RKO (cell line): ENCODE measurements around the gene FBL.
"Not testable (repeated sequence)": the region's sequence is repeated elsewhere in the genome, so short reads cannot be mapped to it uniquely, and the experiment has no call there.

Experiments
- DNase-seq: peaks from one replicate; pipeline ENCODE4 v3.0.0-alpha.2; 2016; ENCODE audit warnings: low spot score

Gene FBL

GRCh38 chr19:39824143-39825092, 21.8 kb downstream of the FBL start:
- DNase-seq = no peak

- no peak for DNase-seq
Observed at GRCh38 chr19:39823686-39824085, 22.5 kb downstream of the FBL start.

- no peak for DNase-seq
Observed at GRCh38 chr19:39820696-39821095, 25.5 kb downstream of the FBL start.

GRCh38 chr19:39819786-39820185, 26.4 kb downstream of the FBL start:
- DNase-seq = no peak

DNA sequence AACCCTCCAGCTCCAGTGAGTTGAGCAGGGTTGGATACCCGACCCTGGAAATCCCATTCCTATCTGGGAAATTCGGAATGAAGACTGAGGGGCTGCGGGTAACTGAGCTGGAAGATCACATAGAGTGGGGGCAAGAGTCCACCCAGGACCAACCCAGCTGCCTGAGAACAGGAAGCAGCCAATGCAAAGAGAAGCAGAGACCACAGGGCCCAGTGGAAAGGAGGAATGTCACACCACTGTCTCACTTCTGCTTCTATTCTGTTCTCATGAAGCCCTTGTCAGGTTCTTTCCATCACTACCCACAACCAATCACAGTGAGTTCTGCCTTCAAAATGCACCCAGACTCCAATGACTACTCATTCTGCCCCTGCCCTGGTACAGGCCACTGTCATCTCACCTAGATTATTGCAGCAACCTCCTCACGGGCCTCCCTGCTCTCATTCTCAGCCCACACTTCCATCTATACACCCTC, 27.5 kb downstream of the FBL start:
- no peak for DNase-seq

- DNase-seq = no peak
Observed at GRCh38 chr19:39817888-39818561, 28.2 kb downstream of the FBL start.

- no peak for DNase-seq
Observed at GRCh38 chr19:39816287-39817048, 29.7 kb downstream of the FBL start.

DNA sequence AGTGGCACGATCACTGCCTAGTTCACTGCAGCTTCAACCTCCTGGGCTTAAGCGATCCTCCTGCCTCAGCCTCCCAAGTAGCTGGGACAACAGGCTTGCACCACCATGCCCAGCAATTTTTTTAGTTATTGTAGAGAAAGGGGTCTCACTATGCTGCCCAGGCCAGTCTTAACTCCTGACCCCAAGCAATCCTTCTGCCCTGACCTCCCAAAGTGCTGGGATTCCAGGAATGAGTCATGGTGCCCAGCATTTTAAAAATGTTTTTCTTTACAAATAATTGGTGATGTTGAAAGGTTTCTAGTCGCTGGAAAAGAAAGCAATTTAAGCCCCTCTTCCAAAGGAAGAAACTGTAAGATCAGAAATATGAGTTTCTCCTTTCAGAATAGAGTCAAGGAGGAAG, 31.6 kb downstream of the FBL start:
- DNase-seq = no peak

GRCh38 chr19:39814111-39814510, 32.1 kb downstream of the FBL start:
- not testable (repeated sequence) for DNase-seq

GRCh38 chr19:39813264-39813993, 32.8 kb downstream of the FBL start:
- DNase-seq = no peak

GRCh38 chr19:39811064-39811463, 35.1 kb downstream of the FBL start:
- no peak for DNase-seq

GRCh38 chr19:39810424-39810823, 35.8 kb downstream of the FBL start:
- DNase-seq = no peak

DNA sequence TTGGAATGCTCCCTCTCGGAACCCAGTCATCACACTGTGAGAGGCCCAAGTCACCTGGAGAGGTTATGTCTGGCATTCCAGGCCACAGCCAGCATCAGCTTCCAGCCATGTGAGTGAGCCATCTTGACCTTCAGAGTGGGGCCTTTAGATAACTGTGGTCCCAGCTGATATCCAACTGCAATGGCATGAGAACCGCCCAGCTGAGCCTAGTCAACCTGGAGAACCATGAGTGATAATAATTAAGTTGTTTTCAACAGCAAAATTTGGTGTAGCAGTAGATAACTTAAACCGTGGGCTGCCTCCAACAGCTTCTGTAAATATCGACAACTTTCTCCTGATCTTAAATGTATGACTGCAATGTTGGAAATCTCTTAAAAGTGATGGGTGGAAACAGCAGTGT, 36.8 kb downstream of the FBL start:
- no peak for DNase-seq

DNA sequence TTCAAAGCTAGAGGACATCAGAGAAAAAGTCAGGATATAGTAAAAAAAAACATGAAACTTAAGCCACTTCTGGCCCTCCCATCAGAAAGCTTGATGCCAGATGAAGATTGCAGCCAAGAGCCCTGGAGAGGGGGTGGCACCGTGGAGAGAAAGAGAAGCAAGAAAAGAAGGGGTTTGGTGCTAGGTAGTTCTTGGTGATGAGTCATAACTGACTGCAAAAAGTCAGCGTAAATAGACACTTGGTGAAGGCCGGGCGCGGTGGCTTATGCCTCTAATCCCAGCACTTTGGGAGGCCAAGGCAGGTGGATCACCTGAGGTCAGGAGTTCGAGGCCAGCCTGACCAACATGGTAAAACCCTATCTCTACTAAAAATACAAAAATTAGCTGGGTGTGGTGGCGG, 37.5 kb downstream of the FBL start:
- DNase-seq = peak; percentile 7

GRCh38 chr19:39807846-39808364, 38.3 kb downstream of the FBL start:
- no peak for DNase-seq

DNA sequence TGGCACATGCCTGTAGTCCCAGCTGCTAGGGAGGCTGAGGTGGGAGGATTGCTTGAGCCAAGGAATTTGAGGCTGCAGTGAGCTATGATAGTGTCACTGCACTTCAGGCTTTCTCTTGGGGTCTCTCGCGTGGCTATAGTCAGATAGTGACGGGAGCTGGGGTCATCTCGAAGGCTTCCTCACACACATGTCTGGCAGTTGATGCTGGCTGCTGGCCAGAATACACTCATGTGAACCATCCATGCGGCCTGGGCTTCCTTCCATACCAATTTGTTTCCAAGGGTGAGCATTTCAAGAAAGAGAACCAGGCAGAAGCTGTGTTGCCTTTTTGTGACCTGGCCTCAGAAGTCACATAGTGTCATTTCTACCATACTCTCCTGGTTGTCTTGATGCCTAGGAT, 41.1 kb downstream of the FBL start:
- no peak for DNase-seq

- DNase-seq = no peak
Observed at GRCh38 chr19:39802958-39803357, 43.2 kb downstream of the FBL start.

- DNase-seq = no peak
Observed at GRCh38 chr19:39797083-39797482, 49.1 kb downstream of the FBL start.

DNA sequence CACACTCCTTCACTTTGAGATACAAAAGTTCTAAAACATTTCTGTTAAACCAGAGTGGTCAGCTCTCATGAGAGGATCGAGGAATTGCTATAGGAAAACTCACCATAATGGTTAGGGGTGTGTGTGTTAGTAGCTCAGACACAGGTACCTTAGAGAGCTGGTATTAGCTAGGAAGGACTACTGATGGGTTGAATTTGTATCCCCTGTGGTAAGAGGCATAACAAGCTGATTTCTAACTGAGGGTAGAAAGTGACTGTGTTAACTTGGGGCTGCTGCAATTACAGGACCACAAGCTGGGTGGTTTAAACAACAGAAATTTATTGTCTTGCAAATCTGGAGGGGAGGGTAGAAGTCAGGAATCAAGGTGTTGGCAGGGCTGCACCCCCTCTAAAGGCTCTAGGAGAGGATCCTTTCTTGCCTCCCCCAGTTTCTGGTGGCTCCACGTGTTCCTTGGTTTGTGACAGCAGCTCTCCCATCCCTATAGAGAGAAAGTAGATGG, 50.1 kb downstream of the FBL start:
- DNase-seq = no peak

DNA sequence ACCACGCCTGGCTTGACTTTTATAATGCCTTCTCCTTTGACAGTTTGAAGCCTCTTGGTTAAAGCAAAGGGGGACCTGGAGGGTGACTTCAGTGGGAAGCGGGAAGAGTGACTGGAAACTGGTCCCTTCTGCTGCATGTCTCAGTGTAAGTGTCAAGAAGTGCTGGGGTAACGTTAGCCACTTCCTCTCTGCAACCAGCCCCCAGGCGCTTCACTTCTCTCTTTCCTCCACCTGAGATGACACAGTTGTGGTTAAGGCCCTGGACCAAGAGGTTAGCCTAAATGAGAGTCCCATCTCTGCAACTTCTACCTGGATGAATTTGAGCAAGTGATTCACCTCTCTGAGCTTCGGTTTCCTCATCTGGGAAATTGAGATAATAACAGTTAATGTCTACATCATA, 51.2 kb downstream of the FBL start:
- no peak for DNase-seq

DNA sequence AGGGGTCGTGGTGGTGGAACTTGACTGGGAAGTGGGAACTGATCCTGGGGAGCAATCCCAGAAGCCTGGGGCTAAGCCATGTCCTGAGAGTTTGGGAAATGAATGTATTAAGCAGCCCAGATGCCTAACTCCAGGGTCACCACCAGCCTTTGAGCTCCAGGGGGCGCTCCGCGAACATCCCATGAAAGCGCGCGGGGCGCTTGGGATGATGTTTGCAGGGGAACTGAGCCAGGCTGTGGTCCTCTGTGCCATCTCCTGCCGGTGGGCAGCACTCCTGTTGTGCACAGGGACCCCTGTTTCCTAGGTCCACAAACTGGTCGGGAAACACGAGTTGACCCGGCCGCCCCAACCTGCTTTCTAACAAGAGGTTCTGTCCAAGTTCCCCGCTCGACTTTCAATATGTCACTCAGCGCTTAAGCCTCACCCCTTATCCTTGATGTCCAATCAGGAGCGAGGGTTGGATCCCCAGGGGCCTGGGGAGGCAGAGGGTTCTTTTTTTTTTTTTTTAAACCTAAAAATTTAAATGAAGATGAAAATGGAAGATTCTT, 53.1 kb downstream of the FBL start:
- DNase-seq = peak; percentile 67
